Measurements from ENCODE around the gene ADAMTS3.
"Not testable (repeated sequence)": the region's sequence is repeated elsewhere in the genome, so short reads cannot be mapped to it uniquely, and the experiment has no call there.

The ADAMTS3 gene

DNA sequence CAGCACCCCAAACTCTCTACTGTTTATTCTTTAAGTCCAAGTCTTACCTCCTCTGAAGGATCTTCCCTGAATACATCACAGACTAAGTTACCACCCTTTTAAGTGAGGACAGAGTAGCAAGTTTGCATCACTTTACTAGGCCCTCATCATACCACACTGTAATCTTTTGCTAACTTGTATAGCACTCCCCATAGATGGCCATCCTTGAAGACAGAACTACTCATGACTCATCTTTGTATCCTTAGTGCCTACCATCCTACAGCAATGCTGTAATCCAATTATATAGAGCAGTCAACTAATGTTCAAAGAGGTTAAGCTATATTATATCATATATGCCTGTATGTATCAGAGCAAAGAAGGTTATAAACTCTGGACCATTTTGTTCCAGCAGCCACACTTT lies 101.4 kb downstream of the ADAMTS3 start:
- no peak for DNase-seq

DNA sequence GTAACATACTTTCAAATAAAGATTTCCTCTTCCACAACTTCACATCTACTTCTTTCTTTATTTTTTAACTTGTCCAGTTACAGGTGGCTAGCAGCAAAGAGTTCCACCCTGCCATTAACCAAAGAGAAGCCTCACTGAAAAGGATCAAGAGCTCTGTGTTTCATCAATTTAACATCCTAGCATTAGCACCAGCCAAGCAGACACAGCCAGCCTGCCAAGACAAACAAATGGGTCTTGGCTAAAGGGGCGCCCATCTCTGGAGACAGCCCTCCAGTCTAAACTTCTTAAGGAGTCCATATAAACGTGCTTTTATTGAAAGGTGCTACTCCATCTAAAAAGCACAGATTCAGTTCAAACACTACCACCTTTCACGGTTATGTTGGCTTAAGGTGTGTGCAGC lies 105.3 kb downstream of the ADAMTS3 start:
- no peak for DNase-seq

DNA sequence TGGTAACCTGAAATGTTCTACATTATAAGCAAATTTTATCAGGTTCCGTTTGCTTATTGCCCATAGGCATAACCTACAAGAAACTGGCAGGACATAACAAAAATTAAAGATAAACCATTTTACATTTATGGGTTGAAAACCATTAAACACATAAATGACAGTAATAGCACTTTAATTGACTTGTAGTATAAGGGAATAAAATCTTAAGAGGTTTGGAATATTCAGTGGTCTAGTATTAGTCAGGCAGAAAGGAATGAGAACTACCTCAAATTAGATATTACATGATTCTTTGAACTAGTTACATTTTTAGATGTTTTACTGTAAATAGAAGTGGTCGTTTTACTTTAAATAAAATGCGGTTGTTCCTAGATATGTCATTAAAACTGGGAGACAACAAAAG lies 111.9 kb downstream of the ADAMTS3 start:
- no peak for DNase-seq

DNA sequence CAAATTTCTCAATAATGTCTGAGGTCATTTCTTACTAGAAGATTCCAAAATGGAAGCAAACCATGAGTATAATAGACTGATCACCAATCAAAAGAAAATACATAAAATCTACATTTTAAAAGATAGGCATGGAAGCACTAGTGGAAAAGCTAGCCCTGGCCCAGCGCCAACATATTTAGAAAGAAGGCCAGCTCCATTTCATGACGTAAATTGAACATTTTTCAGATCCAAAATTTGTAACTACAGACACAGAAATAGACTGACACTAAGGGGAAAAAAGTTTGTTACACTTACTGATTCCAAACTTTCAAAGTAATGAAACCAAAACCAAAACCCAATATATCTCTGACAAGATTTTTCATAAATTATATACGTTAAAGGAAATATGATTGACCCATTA lies 117.7 kb downstream of the ADAMTS3 start:
- no peak for DNase-seq

DNA sequence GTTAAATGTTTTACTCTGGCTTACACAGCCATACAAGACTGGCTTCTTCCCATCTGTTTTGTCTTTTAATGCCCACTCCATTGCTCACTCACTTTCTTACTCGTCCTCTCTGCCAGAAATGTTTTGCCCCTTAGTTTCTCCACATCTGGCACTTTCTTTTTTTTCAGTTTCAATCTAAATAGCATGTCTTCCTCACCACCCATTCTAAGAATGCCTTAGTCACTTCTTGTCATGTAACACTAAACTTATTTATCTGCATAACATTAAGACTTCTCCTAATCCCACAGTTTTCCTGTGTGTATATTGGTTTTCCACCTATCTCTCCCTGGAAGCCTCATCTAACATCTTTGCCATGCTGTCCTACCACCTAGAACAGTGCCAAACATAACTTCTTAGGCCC lies 119.3 kb downstream of the ADAMTS3 start:
- no peak for DNase-seq

DNA sequence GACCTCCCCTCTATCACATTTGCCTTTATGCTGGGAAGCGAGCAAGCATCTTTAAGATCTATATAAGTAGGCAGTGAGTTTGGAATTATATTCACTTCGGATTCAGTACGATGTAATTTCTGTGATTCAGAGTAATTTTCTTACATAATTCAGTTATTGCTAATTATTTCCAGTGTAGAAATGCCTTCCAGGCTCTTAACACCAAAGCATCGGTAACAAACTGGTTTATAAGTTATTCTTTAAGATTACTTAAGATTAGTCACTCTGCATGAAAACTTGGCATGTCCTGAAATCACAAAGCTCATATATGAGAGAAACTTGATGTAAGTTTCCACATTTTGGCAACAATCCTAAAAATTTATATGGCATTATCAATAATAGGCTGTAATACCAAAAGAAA lies 120.8 kb downstream of the ADAMTS3 start:
- DNase-seq, result no peak

DNA sequence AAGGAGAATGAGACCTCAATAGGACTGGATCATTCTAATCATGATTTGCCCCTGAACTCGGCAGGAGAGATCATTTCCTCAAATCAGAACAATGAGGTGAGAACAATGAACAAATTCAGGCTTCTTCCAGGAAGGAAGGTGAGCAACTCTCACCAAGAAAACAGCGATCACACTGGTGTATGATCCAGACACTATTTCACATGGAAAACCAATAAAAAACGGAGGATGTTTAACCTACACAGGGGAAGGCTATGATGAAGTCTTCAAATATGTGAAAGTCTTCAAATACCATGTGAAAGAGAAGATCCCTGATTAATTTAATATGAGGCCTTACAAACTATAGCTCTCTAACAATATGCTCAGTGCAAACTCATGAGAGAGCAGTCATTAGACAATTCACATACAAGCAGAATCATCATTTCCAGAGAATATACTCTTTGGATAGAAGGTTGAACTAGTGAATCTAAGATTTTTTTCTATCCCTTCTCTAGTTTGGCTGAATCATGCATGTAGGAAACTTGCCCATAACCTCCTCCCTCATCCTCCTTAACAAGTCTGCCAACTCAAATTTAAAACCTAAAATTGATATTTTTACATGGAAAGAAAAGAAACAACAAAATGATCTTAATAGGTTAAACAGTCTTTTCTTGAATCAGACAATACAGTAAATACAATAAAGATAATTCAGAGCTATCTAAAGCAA lies 122.5 kb downstream of the ADAMTS3 start:
- DNase-seq, result no peak

DNA sequence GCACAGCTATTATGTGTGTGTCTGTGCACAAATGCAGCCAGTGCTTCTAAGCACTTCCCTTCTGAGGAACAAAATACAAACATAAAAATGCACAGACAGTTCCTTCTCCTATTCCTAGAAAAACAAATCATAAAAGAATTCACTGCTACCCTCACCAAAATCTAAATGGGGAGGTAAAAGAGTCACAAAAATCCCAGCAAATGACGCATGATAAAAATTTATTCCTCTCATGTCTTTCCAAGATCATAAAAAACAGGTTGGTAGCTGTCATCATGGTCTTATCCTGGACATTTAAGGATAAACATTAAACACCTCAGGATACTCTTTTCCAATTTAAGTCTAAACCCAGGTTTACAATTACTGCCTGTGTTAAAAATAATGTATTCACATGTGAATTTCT lies 124.9 kb downstream of the ADAMTS3 start:
- no peak for DNase-seq

DNA sequence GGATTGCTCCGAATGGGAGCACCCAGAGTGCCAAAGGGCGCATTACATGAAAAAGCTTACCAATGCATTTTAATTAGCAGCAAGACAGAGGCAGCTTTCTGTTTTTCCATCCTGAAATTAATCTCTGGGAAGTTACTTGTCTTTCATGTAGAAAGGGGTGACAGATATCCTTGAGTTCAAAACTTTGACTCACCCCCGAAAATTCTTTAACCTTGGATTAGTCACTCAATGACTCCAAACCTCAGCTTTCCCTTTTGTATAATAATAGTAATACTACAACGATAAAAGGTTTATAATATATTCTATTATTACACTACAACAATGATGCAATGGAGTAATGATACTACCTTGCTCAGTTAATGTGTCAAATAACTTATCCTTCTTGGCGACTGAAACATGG lies 126.3 kb downstream of the ADAMTS3 start:
- DNase-seq, result no peak

DNA sequence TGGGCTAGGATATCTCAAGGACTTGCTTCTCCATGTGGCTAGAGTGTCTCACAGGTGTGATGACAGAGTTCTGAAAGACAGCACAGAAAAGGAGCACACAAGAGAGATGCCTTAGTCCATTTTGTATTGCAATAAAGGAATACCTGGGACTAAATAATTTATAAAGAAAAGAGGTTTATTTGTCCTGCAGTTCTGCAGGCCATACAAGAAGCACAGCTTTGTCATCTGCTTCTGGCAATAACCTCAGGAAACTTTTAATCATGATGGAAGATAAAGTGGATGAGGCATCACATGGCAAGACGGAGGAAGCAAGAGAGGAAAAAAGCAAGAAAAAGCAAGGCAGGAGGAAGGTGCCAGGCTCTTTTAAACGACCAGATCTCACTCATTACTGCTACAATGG lies 126.9 kb downstream of the ADAMTS3 start:
- no peak for DNase-seq

DNA sequence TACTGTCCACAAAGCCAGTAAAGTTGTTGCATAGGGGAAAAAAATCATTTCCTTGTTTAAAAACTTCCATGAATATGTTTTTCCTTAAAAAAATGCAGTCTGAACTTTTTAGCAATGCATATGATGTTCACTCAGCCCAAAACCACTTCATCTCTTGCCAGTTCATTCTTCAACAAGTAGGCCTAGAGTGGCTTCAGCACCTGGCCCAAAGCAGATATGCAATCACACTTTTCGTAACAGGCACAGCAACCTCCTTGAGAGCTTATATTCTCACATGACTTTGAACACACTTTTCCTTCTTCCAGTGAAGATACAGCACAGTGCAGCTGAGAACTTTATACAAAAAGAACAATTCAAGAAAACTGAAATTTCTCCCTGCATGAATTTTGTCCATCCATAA lies 128.6 kb downstream of the ADAMTS3 start:
- no peak for DNase-seq

DNA sequence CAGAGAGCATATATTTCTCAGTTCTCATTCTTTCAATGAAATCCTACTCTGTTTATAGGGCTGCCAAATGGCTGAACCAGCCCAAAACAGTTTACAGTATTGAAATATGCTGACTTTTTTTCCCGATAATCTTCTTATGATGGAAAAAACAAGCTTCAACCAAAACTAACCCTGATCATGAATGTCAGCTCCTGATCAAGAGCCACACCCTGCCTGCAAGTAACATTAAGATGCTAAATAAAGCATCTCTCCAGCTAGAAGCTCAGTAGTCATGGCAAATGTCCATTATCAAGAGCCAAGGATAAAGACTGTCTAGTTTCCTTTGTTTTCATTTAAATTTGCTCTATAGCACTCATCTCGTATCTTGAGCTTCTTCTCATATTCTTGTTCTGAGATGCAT lies 136.0 kb downstream of the ADAMTS3 start:
- no peak for DNase-seq

DNA sequence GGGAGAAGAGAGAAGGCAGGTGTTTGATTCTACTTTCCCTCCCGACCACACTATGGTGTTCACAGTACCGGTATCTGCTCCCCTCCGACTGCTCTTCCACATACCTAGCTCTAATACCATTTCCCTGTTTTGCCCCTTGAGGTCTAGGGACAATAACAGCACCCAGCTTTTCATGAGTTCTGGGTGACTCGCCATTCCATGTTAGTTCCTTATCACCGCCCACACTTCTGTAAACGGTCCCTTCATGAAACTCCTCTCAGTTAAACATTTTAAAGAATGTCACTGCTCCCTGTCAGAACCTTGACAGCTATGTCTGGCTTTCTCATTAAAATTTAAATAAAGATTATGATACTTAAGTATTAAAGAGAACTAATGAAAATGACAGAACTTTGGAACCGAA lies 136.7 kb downstream of the ADAMTS3 start:
- DNase-seq, result no peak

DNA sequence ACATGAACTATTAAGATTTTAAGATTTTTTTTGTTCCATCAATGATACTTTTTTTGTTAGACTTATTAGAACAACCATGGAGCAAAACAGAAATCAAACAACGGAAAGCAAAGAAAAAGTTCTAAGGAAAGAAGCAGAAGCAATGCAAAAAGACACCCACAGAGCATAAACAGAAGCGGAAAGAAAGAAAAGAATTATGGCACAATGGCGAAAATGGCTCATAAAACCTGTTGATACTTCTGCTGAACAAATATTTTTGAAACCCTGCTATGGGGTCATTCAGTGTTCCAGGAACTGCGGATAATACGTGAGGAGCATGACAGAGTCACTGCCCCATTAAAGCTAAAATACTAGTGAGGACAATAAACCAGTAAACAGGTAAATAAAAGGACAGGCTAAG lies 138.0 kb downstream of the ADAMTS3 start:
- DNase-seq, result no peak

DNA sequence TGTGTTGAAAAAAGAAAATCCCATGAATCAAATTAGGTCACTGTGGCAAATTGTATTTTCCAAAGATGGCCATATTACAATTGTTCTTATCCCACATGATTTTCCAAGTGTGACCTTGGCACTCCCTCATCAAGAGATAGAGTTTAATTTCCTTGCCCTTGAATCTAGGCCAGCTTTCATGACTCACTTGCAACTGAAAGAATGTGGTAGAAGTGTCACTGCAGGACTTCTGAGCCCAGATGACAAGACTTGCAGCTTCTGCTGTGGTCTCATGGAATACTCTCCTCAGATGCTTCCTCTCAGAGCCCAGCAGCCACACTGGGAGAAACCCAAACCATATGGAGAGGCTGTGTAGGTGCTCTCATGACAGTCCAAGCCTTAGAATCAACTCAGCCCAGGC lies 139.0 kb downstream of the ADAMTS3 start:
- DNase-seq, result no peak

DNA sequence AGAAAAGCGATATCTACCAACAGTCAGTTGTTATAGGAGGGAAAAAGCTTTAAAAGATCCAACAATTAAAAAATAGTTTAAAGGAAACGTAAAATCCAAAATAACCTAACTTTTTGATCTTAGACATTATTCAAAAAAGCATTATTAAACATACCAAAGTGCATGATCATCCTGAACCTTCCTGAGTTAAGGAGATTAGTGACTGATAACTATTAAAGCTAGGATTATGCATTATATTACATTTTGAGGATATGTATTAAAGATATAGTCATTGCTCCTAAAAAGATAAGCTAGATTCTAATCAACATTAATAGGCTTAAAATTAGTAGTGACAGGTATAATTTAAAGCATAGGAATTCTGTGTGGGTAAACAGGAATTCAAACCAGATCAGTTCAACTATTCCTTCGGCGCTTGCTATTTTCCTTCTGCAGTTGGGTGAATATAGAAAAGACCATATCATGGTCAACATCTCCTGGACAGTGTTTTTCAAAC lies 139.6 kb downstream of the ADAMTS3 start:
- DNase-seq, result no peak

DNA sequence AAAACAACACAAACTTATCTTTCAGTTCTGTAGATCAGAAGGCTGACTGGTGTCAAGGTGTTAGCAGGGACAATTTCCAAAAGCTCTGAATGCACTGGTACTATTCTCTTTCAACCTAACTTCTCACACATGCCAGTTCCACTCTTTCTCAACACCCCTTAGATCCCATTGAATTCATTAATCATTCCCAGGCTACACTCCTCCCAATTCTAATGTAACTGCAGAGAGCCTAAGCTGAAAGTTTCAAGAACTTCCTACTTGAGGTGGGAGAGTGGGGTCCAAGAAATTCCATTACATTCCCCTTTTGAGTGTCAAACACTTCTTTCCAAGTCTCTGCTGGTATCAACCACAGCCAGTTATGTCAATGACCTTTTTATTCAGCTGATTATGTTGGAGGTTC lies 142.0 kb downstream of the ADAMTS3 start:
- no peak for DNase-seq

DNA sequence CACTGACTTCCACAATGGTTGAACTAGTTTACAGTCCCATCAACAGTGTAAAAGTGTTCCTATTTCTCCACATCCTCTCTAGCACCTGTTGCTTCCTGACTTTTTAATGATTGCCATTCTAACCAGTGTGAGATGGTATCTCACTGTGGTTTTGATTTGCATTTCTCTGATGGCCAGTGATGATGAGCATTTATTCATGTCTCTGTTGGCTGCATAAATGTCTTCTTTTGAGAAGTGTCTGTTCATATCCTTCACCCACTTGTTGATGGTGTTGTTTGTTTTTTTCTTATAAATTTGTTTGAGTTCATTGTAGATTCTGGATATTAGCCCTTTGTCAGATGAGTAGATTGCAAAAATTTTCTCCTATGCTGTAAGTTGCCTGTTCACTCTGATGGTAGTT lies 143.1 kb downstream of the ADAMTS3 start:
- not testable (repeated sequence) for DNase-seq

DNA sequence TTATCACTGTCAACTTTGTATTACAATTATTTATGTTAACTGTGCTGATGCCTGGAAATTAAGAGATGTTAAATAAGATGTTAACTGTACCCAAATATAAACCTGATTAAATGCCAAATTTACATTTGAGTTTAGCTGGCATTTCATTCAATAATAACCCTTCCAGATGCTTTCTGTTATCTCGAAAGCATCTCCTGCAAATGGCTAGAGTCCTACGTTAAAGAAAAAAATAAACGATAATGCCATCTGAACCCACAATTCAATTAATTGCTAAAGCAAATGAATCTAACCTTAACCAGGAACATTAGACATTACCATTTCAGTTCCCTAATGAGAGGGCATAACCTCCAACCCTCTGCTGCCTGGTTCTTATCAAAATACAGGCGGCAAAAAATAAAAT lies 145.0 kb downstream of the ADAMTS3 start:
- no peak for DNase-seq

DNA sequence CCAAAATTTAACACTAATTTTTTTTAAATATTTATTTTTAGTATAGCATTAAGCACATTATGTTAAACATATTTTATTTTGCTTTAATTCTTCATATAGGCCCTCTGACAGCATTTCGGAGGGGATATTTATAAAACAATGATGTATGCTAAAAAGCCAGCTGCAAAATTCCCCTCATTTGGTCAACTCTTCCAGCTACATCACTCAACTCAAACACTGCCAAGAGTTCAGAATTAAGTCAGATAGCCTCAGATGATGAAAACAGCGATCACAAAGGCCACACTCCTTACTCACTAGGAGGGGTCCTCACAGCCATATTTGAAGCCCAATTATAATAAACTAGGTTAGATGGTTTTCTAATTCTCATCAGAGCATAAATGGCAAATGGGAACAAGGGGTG lies 146.6 kb downstream of the ADAMTS3 start:
- DNase-seq, result no peak

DNA sequence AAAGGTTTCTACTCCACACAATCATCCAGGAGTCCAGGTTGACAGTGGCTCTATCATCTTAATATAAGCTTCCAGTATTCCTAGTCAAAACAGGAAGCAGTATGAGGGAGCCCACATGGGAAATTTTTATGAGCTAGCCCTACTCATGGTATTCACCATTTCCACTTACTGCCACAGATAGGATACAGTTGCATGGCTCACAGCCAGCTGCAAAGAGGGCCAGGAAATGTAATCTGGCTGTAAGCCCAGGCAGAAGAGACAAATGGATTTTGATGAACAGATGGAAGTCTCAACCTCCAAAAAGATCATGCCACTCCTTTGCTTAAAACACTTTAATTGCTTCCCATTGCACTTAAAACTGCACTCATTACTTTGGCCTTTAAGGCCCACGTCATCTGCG lies 150.6 kb downstream of the ADAMTS3 start:
- DNase-seq, result no peak

DNA sequence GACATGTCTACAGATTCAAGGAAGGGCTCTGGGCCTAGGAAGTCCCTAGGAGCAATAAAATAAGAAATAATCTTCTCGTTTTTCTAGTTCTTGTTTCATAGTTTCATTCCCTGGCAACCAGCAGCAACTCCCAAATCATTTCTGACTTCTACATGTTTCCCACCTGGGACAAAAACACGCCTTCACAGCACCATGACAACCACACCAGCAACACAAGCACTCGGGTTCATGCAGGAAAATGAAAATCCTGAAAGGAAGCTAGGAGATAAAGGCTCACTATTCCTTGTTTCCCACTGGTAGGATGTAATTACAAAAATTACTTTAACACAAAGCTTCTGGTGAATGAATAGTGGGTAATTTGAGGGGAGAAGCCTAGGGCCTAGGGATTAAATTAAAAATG lies 158.9 kb downstream of the ADAMTS3 start:
- no peak for DNase-seq

DNA sequence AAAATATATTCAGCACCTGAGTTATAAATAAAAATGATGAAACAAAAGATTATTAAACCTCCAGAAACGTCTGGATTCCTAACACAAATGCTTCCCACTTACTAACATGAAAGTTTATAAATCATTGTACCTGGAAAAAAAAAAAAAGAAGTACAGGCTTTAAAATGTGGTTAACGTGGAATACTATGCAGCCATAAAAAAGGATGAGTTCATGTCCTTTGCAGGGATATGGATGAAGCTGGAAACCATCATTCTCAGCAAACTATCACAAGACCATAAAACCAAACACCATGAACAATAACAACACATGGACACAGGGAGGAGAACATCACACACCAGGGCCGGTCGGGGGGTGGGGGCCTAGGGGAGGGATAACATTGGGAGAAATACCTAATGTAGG lies 160.5 kb downstream of the ADAMTS3 start:
- DNase-seq, result no peak

DNA sequence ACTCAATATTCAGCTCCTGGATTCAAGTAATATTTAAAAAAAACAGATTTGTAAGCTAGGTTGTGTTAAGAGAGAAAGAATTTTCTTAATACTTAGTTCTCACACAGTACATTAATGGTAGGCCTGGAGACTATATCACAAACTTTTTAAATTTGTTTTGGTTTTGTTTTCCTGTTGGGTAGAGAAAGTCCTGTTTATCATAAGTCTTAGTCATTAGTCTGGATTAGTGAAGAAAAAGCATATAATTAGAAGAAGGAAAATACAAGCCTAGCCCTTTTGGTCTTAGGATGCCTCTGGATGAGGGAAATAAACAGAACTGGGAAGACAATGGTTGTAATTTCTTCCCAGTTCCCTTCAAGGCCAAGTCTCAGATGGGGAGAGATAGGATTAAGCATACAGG lies 163.6 kb downstream of the ADAMTS3 start:
- no peak for DNase-seq

DNA sequence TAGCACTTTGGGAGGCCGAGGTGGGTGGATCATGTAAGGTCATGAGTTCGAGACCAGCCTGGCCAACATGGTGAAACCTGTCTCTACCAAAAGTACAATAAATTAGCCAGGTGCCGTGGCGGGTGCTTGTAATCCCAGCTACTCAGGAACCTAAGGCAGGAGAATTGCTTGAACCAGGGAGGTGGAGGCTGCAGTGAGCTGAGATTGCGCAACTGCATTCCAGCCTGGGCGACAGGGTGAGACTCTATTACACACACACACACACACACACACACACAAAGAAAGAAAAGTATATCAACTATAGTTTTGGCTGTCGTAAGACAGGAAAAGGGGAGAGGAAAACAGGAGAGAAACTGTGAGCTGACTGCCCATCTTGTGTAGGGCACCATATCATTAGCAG lies 171.7 kb downstream of the ADAMTS3 start:
- no peak for DNase-seq
